DMS114 treated with DMSO at 0.1 percent for 48 hours (cell line): ENCODE data around the gene VTI1A.
"Not testable (repeated sequence)": the region's sequence is repeated elsewhere in the genome, so short reads cannot be mapped to it uniquely, and the experiment has no call there.

Experiments used
- DNase-seq: peaks from one replicate; lab custom pipeline; 2025; ENCODE audit not compliant: unreplicated experiment; lab: John Stamatoyannopoulos, UW

Gene VTI1A

GRCh38 chr10:112716076-112716475 is 269.1 kb downstream of the VTI1A start:
- no peak for DNase-seq

GRCh38 chr10:112716924-112717413 is 270.0 kb downstream of the VTI1A start:
- DNase-seq: no peak

GRCh38 chr10:112720178-112720577 is 273.2 kb downstream of the VTI1A start:
- no peak for DNase-seq

GRCh38 chr10:112721080-112721698 is 274.2 kb downstream of the VTI1A start:
- DNase-seq: no peak

GRCh38 chr10:112722758-112723157 is 275.7 kb downstream of the VTI1A start:
- no peak for DNase-seq

- DNase-seq: no peak
Observed at GRCh38 chr10:112723876-112724275, 276.9 kb downstream of the VTI1A start.

- DNase-seq: no peak
Observed at GRCh38 chr10:112724404-112724991, 277.5 kb downstream of the VTI1A start.

GRCh38 chr10:112728118-112728883 is 281.3 kb downstream of the VTI1A start:
- DNase-seq: no peak

- no peak for DNase-seq
Observed at GRCh38 chr10:112728997-112729396, 282.0 kb downstream of the VTI1A start.

- DNase-seq: not testable (repeated sequence)
Observed at GRCh38 chr10:112731450-112731849, 284.4 kb downstream of the VTI1A start.

GRCh38 chr10:112732277-112732921 is 285.4 kb downstream of the VTI1A start:
- DNase-seq: no peak

GRCh38 chr10:112735041-112735695 is 288.2 kb downstream of the VTI1A start:
- no peak for DNase-seq

- no peak for DNase-seq
Observed at GRCh38 chr10:112738606-112739591, 291.9 kb downstream of the VTI1A start.

GRCh38 chr10:112739592-112740353 is 292.8 kb downstream of the VTI1A start:
- DNase-seq: no peak

- DNase-seq: no peak
Observed at GRCh38 chr10:112741830-112742402, 294.9 kb downstream of the VTI1A start.

- no peak for DNase-seq
Observed at GRCh38 chr10:112744181-112745096, 297.4 kb downstream of the VTI1A start.

- no peak for DNase-seq
Observed at GRCh38 chr10:112746329-112746728, 299.3 kb downstream of the VTI1A start.
